Measurements from ENCODE around the gene BIK. TPM values are rescaled to one million over a fixed set of nuclear protein-coding genes. Genes with fewer than 3 reads are reported as not detected.

Gene BIK
- total RNA-seq, 1 donor from 2014 or later, result 0.97 TPM

- Mint-ChIP-seq H3K36me3 (ENCODE audit: low read depth, unreplicated experiment) (peaks cover 4% of the 10 kb centered on the region), H3K9me3 (ENCODE audit: unreplicated experiment) (no peaks in the 10 kb centered on the region), H3K27ac (ENCODE audit: unreplicated experiment) (no peak overlapping the region), H3K27me3 (ENCODE audit: unreplicated experiment) (peaks cover 2% of the 10 kb centered on the region), H3K4me3 (ENCODE audit: unreplicated experiment) (no peak overlapping the region), H3K4me1 (ENCODE audit: unreplicated experiment) (peaks cover 20% of the 10 kb centered on the region)
- no peak for TF ChIP-seq CTCF (IDR thresholded peaks at IDR 0.05; ENCODE audit: unreplicated experiment)
- DNase-seq (ENCODE audit: low spot score), result no peak
Measured at GRCh38 chr22:43171607-43172006, 61.1 kb downstream of the BIK start.

GRCh38 chr22:43172191-43172590 lies 61.6 kb downstream of the BIK start:
- no peak for DNase-seq (ENCODE audit: low spot score)

GRCh38 chr22:43173566-43173965 lies 63.0 kb downstream of the BIK start:
- Mint-ChIP-seq H3K27ac (ENCODE audit: unreplicated experiment) (no peak overlapping the region), H3K9me3 (ENCODE audit: unreplicated experiment) (no peaks in the 10 kb centered on the region), H3K4me1 (ENCODE audit: unreplicated experiment) (peaks cover 20% of the 10 kb centered on the region), H3K27me3 (ENCODE audit: unreplicated experiment) (no peaks in the 10 kb centered on the region), H3K4me3 (ENCODE audit: unreplicated experiment) (no peak overlapping the region), H3K36me3 (ENCODE audit: low read depth, unreplicated experiment) (peaks cover 5% of the 10 kb centered on the region)
- DNase-seq (ENCODE audit: low spot score), result no peak
- TF ChIP-seq CTCF (IDR thresholded peaks at IDR 0.05; ENCODE audit: unreplicated experiment), result no peak

More at GRCh38 chr22:43172191-43172590, 61.6 kb downstream of the BIK start:
- peaks cover 20% of the 10 kb centered on the region for H3K4me1 Mint-ChIP-seq (ENCODE audit: unreplicated experiment)
- no peaks in the 10 kb centered on the region for H3K9me3 Mint-ChIP-seq (ENCODE audit: unreplicated experiment)
- H3K36me3 Mint-ChIP-seq (ENCODE audit: low read depth, unreplicated experiment), result peaks cover 4% of the 10 kb centered on the region
- peaks cover 2% of the 10 kb centered on the region for H3K27me3 Mint-ChIP-seq (ENCODE audit: unreplicated experiment)
- H3K27ac Mint-ChIP-seq (ENCODE audit: unreplicated experiment), result no peak overlapping the region
- H3K4me3 Mint-ChIP-seq (ENCODE audit: unreplicated experiment), result no peak overlapping the region
- TF ChIP-seq CTCF (IDR thresholded peaks at IDR 0.05; ENCODE audit: unreplicated experiment), result no peak

- Mint-ChIP-seq H3K36me3 (ENCODE audit: low read depth, unreplicated experiment) (peaks cover 7% of the 10 kb centered on the region), H3K9me3 (ENCODE audit: unreplicated experiment) (no peaks in the 10 kb centered on the region), H3K4me3 (ENCODE audit: unreplicated experiment) (no peak overlapping the region), H3K4me1 (ENCODE audit: unreplicated experiment) (peaks cover 17% of the 10 kb centered on the region), H3K27ac (ENCODE audit: unreplicated experiment) (no peak overlapping the region), H3K27me3 (ENCODE audit: unreplicated experiment) (no peaks in the 10 kb centered on the region)
- no peak for DNase-seq (ENCODE audit: low spot score)
- TF ChIP-seq CTCF (IDR thresholded peaks at IDR 0.05; ENCODE audit: unreplicated experiment), result no peak
Measured at GRCh38 chr22:43173976-43174720, 63.6 kb downstream of the BIK start.

GRCh38 chr22:43174941-43175531 lies 64.5 kb downstream of the BIK start:
- no peaks in the 10 kb centered on the region for H3K9me3 Mint-ChIP-seq (ENCODE audit: unreplicated experiment)
- no peaks in the 10 kb centered on the region for H3K27me3 Mint-ChIP-seq (ENCODE audit: unreplicated experiment)
- peaks cover 16% of the 10 kb centered on the region for H3K4me1 Mint-ChIP-seq (ENCODE audit: unreplicated experiment)
- TF ChIP-seq CTCF (IDR thresholded peaks at IDR 0.05; ENCODE audit: unreplicated experiment), result no peak
- no peak overlapping the region for H3K27ac Mint-ChIP-seq (ENCODE audit: unreplicated experiment)
- H3K4me3 Mint-ChIP-seq (ENCODE audit: unreplicated experiment), result no peak overlapping the region
- no peak for DNase-seq (ENCODE audit: low spot score)
- peaks cover 10% of the 10 kb centered on the region for H3K36me3 Mint-ChIP-seq (ENCODE audit: low read depth, unreplicated experiment)
